ENCODE measurements around the gene GSTM2.

DNA sequence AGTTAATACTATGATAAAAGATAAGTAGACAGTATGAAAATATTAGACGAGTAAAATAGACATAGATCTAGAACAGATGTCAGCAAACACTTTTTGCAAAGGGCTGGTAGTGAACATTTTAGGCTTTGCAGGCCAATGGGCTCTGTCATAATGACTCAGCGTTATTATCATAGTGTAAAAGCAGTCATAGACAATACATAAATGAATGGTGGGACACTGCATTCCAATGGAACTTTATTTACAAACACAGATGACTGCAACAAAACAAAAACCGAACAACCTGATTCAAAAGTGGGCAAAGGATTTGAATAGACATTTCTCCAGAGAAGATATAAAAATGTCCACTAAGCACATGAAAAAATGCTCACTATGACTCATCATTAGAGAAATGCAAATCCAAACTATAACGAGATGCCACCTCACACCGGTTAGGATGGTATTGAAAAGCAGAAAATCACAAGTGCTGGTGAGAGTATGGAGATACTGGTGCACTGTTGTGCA, 51.5 kb downstream of the GSTM2 start:
- TF ChIP-seq, protein P1, sequence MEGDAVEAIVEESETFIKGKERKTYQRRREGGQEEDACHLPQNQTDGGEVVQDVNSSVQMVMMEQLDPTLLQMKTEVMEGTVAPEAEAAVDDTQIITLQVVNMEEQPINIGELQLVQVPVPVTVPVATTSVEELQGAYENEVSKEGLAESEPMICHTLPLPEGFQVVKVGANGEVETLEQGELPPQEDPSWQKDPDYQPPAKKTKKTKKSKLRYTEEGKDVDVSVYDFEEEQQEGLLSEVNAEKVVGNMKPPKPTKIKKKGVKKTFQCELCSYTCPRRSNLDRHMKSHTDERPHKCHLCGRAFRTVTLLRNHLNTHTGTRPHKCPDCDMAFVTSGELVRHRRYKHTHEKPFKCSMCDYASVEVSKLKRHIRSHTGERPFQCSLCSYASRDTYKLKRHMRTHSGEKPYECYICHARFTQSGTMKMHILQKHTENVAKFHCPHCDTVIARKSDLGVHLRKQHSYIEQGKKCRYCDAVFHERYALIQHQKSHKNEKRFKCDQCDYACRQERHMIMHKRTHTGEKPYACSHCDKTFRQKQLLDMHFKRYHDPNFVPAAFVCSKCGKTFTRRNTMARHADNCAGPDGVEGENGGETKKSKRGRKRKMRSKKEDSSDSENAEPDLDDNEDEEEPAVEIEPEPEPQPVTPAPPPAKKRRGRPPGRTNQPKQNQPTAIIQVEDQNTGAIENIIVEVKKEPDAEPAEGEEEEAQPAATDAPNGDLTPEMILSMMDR (IDR thresholded peaks at IDR 0.05), result no peak
- no peak for TF ChIP-seq POLR2A (IDR thresholded peaks at IDR 0.05)
